ENCODE measurements around the gene FCRL2.

Gene FCRL2

DNA sequence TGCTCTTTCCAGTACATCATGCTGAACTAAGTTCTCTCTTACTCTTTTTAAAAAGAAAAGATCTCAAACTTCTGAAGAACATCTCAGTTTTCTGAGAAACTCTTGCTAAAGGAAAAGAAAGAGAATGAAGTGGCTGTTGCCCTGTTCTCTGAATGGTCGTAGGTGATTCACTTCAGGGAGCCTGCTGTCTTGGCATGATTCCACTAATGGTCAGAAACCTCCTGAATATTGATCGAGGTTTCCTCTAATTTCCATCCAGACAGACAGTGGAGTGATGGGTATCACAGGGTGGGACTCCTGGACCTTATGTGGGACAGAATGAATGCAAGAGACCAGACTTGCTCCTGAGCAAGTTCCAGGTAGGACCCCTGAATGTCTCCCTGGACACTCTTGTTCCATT, 2.5 kb downstream of the FCRL2 start:
- no peaks in the 10 kb centered on the region for H3K4me1 ChIP-seq (ENCODE audit: insufficient read depth, insufficient read length)
- TF ChIP-seq YY1 (IDR thresholded peaks at IDR 0.05; ENCODE audit: insufficient read depth, insufficient read length) (no peak), SUZ12 (IDR thresholded peaks at IDR 0.05; ENCODE audit: extremely low read depth, insufficient read depth, insufficient read length) (no peak), ZNF274 (IDR thresholded peaks at IDR 0.05; ENCODE audit: low read depth, low read length) (no peak)
- H3K9me3 ChIP-seq (ENCODE audit: insufficient read depth, low read length), result no peaks in the 10 kb centered on the region
- no peaks in the 10 kb centered on the region for H3K36me3 ChIP-seq (ENCODE audit: insufficient read depth, insufficient read length, low read length)
- no peak overlapping the region for H3K9ac ChIP-seq (ENCODE audit: insufficient read length, low read depth)
- no peak overlapping the region for H3K4me3 ChIP-seq (ENCODE audit: insufficient read length, low read depth)
- H3K27me3 ChIP-seq (ENCODE audit: insufficient read depth, insufficient read length), result no peaks in the 10 kb centered on the region
- DNase-seq (ENCODE audit: low read depth, low spot score), result no peak

GRCh38 chr1:157773493-157774350, 3.2 kb downstream of the FCRL2 start:
- H3K27me3 ChIP-seq (ENCODE audit: insufficient read depth, insufficient read length), result no peaks in the 10 kb centered on the region
- DNase-seq (ENCODE audit: low read depth, low spot score), result peak; percentile 61
- H3K9ac ChIP-seq (ENCODE audit: insufficient read length, low read depth), result no peak overlapping the region
- no peaks in the 10 kb centered on the region for H3K4me1 ChIP-seq (ENCODE audit: insufficient read depth, insufficient read length)
- TF ChIP-seq ZNF274 (IDR thresholded peaks at IDR 0.05; ENCODE audit: low read depth, low read length), result no peak
- no peak for TF ChIP-seq YY1 (IDR thresholded peaks at IDR 0.05; ENCODE audit: insufficient read depth, insufficient read length)
- no peak for TF ChIP-seq SUZ12 (IDR thresholded peaks at IDR 0.05; ENCODE audit: extremely low read depth, insufficient read depth, insufficient read length)
- no peak overlapping the region for H3K4me3 ChIP-seq (ENCODE audit: insufficient read length, low read depth)
- H3K36me3 ChIP-seq (ENCODE audit: insufficient read depth, insufficient read length, low read length), result no peaks in the 10 kb centered on the region
- H3K9me3 ChIP-seq (ENCODE audit: insufficient read depth, low read length), result no peaks in the 10 kb centered on the region

- no peaks in the 10 kb centered on the region for H3K9me3 ChIP-seq (ENCODE audit: insufficient read depth, low read length)
- no peaks in the 10 kb centered on the region for H3K36me3 ChIP-seq (ENCODE audit: insufficient read depth, insufficient read length, low read length)
- H3K9ac ChIP-seq (ENCODE audit: insufficient read length, low read depth), result no peak overlapping the region
- no peaks in the 10 kb centered on the region for H3K27me3 ChIP-seq (ENCODE audit: insufficient read depth, insufficient read length)
- no peak for DNase-seq (ENCODE audit: low read depth, low spot score)
- no peak overlapping the region for H3K4me3 ChIP-seq (ENCODE audit: insufficient read length, low read depth)
- no peaks in the 10 kb centered on the region for H3K4me1 ChIP-seq (ENCODE audit: insufficient read depth, insufficient read length)
- TF ChIP-seq ZNF274 (IDR thresholded peaks at IDR 0.05; ENCODE audit: low read depth, low read length) (no peak), SUZ12 (IDR thresholded peaks at IDR 0.05; ENCODE audit: extremely low read depth, insufficient read depth, insufficient read length) (no peak), YY1 (IDR thresholded peaks at IDR 0.05; ENCODE audit: insufficient read depth, insufficient read length) (no peak)
These were observed 5.1 kb downstream of the FCRL2 start for GRCh38 chr1:157771661-157772425.

GRCh38 chr1:157770442-157771043, 6.4 kb downstream of the FCRL2 start:
- DNase-seq (ENCODE audit: low read depth, low spot score), result peak; percentile 55
- Histone ChIP-seq H3K27me3 (ENCODE audit: insufficient read depth, insufficient read length) (no peaks in the 10 kb centered on the region), H3K36me3 (ENCODE audit: insufficient read depth, insufficient read length, low read length) (no peaks in the 10 kb centered on the region), H3K9me3 (ENCODE audit: insufficient read depth, low read length) (no peaks in the 10 kb centered on the region), H3K9ac (ENCODE audit: insufficient read length, low read depth) (no peak overlapping the region), H3K4me1 (ENCODE audit: insufficient read depth, insufficient read length) (no peaks in the 10 kb centered on the region), H3K4me3 (ENCODE audit: insufficient read length, low read depth) (no peak overlapping the region)
- TF ChIP-seq SUZ12 (IDR thresholded peaks at IDR 0.05; ENCODE audit: extremely low read depth, insufficient read depth, insufficient read length) (no peak), ZNF274 (IDR thresholded peaks at IDR 0.05; ENCODE audit: low read depth, low read length) (no peak), YY1 (IDR thresholded peaks at IDR 0.05; ENCODE audit: insufficient read depth, insufficient read length) (no peak)

DNA sequence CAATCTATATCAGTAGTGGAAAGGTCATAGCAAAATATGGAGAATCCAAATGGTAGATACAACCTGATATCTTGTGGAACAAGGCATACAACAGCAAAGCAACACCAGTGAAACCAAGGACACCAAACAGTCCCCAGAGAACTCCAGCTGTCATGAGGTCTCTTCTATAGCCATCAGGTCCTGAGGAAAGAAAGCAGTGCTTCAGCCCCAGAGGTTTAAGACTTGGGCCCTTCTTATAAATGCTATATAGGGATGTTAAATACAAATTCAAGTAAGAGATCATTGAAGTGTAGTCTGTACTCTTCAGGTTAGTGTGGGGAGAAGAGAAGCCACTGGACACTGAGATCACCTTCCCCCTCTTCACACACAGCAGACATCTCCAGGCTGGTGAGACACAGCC, 10.1 kb downstream of the FCRL2 start:
- TF ChIP-seq ZNF274 (IDR thresholded peaks at IDR 0.05; ENCODE audit: low read depth, low read length) (no peak), YY1 (IDR thresholded peaks at IDR 0.05; ENCODE audit: insufficient read depth, insufficient read length) (no peak), SUZ12 (IDR thresholded peaks at IDR 0.05; ENCODE audit: extremely low read depth, insufficient read depth, insufficient read length) (no peak)
- Histone ChIP-seq H3K36me3 (ENCODE audit: insufficient read depth, insufficient read length, low read length) (no peaks in the 10 kb centered on the region), H3K9me3 (ENCODE audit: insufficient read depth, low read length) (no peaks in the 10 kb centered on the region), H3K9ac (ENCODE audit: insufficient read length, low read depth) (no peak overlapping the region), H3K27me3 (ENCODE audit: insufficient read depth, insufficient read length) (no peaks in the 10 kb centered on the region), H3K4me1 (ENCODE audit: insufficient read depth, insufficient read length) (no peaks in the 10 kb centered on the region), H3K4me3 (ENCODE audit: insufficient read length, low read depth) (no peak overlapping the region)
- DNase-seq (ENCODE audit: low read depth, low spot score), result no peak

DNA sequence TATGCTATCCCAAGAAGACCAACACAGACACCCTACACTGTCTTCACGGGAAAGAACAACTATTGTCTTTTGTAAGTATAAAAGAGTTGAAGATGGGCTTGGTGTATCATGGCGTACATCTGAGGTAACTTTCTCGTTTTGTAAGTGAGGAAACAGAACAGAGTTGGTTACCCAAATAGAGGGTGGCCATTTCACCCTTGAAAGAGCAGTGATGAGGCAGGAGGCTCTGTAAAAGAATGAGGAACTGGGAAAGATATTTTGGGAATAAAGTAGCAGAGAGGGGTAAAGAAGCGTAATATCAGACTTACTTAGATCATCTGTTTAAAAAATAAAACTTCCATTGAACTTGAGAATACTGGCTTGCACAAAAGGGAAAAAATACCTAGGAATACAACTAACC, 18.9 kb downstream of the FCRL2 start:
- Histone ChIP-seq H3K9ac (ENCODE audit: insufficient read length, low read depth) (no peak overlapping the region), H3K4me3 (ENCODE audit: insufficient read length, low read depth) (no peak overlapping the region), H3K4me1 (ENCODE audit: insufficient read depth, insufficient read length) (no peaks in the 10 kb centered on the region), H3K9me3 (ENCODE audit: insufficient read depth, low read length) (peaks cover 10% of the 10 kb centered on the region; the same call in 1 of the 2 replicates), H3K36me3 (ENCODE audit: insufficient read depth, insufficient read length, low read length) (no peaks in the 10 kb centered on the region), H3K27me3 (ENCODE audit: insufficient read depth, insufficient read length) (no peaks in the 10 kb centered on the region)
- TF ChIP-seq SUZ12 (IDR thresholded peaks at IDR 0.05; ENCODE audit: extremely low read depth, insufficient read depth, insufficient read length), result no peak
- DNase-seq (ENCODE audit: low read depth, low spot score), result no peak

DNA sequence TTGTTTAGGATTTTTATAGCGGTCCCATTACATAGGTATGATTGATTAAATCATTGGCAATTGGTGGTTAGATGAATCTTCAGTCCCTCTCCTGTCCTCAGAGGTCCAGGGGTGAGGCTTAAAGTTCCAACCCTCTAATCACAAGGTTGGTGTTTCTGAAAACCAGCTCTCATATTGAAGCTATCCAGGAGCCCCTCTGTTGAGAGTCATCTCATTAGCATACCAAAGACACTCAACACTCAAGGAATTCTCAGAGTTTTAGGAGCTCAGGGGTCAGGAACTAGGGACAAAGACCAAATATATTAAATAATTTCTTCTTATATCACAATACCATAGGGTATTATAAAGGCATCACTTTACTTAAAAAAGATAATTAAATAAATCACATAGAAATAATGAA, 23.3 kb downstream of the FCRL2 start:
- Histone ChIP-seq H3K9ac (ENCODE audit: insufficient read length, low read depth) (no peak overlapping the region), H3K27me3 (ENCODE audit: insufficient read depth, insufficient read length) (no peaks in the 10 kb centered on the region), H3K36me3 (ENCODE audit: insufficient read depth, insufficient read length, low read length) (no peaks in the 10 kb centered on the region), H3K4me1 (ENCODE audit: insufficient read depth, insufficient read length) (no peaks in the 10 kb centered on the region), H3K4me3 (ENCODE audit: insufficient read length, low read depth) (no peak overlapping the region), H3K9me3 (ENCODE audit: insufficient read depth, low read length) (peaks cover 4% of the 10 kb centered on the region; the same call in 1 of the 2 replicates)
- DNase-seq (ENCODE audit: low read depth, low spot score), result peak; percentile 43
- TF ChIP-seq YY1 (IDR thresholded peaks at IDR 0.05; ENCODE audit: insufficient read depth, insufficient read length) (no peak), ZNF274 (IDR thresholded peaks at IDR 0.05; ENCODE audit: low read depth, low read length) (no peak), SUZ12 (IDR thresholded peaks at IDR 0.05; ENCODE audit: extremely low read depth, insufficient read depth, insufficient read length) (no peak)

All from NT2/D1 (cell line).